ENCODE data around the gene TASL. TPM values are rescaled to one million over a fixed set of nuclear protein-coding genes. Genes with fewer than 3 reads are reported as not detected.

Gene TASL
- polyA plus RNA-seq, 1 donor (not counting 4 experiments of a cell fraction or from before 2014, with no cell fraction given), result not detected

- no peak for FAIRE-seq
- dilution Hi-C loops (cut with MboI; ENCODE audit: extremely low pct_ligation_motif_present, low sequenced_read_pairs), result no loop called here
- H3K4me3 ChIP-seq (ENCODE audit: control insufficient read depth in 2 of 3, extremely low read depth in 1 of 3, insufficient read depth in 2 of 3, low read depth in 1 of 3, low read length in 3 of 3), result no peak overlapping the region
- H3K27me3 ChIP-seq (ENCODE audit: control insufficient read depth, extremely low read depth, insufficient read depth, low read length), result no peaks in the 10 kb centered on the region
- no peaks in the 10 kb centered on the region for H3K9me3 ChIP-seq (ENCODE audit: control insufficient read depth, low read depth, low read length)
- H3K27ac ChIP-seq (ENCODE audit: control insufficient read depth, insufficient read depth, low read length), result no peak overlapping the region
- H3K9me1 ChIP-seq (ENCODE audit: control insufficient read depth, extremely low read depth, insufficient read depth, low read length), result no peaks in the 10 kb centered on the region
- no peak for TF ChIP-seq EZH2 (IDR thresholded peaks at IDR 0.05; ENCODE audit: low read length)
- TF ChIP-seq CTCF (optimal IDR thresholded peaks at IDR 0.05 in 1 of 3, IDR thresholded peaks at IDR 0.05 in 1 of 3, conservative IDR thresholded peaks at IDR 0.05 in 1 of 3; ENCODE audit: extremely low read depth in 1 of 3, insufficient read depth in 2 of 3, low read length in 3 of 3), result no peak
- H3K4me1 ChIP-seq (ENCODE audit: control insufficient read depth, extremely low read depth, insufficient read depth, low read length), result no peaks in the 10 kb centered on the region
- no peaks in the 10 kb centered on the region for H3K36me3 ChIP-seq (ENCODE audit: control insufficient read depth in 2 of 2, extremely low read depth in 1 of 2, insufficient read depth in 2 of 2, low read length in 2 of 2)
- H3K79me2 ChIP-seq (ENCODE audit: control insufficient read depth, insufficient read depth, low read length), result no peaks in the 10 kb centered on the region
- H4K20me1 ChIP-seq (ENCODE audit: control insufficient read depth, extremely low read depth, insufficient read depth, low read length), result no peaks in the 10 kb centered on the region
- H2AFZ ChIP-seq (ENCODE audit: control insufficient read depth, low read length), result no peak overlapping the region
- H3K4me2 ChIP-seq (ENCODE audit: control insufficient read depth, extremely low read depth, insufficient read depth, low read depth, low read length), result no peak overlapping the region
- no peak for DNase-seq (ENCODE audit: low read depth, low spot score)
- H3K9ac ChIP-seq (ENCODE audit: control insufficient read depth, extremely low read depth, insufficient read depth, low read length), result no peak overlapping the region
Observed at GRCh38 chrX:30576881-30577280, 685 bp downstream of the TASL start.

- Histone ChIP-seq H3K36me3 (ENCODE audit: control insufficient read depth in 2 of 2, extremely low read depth in 1 of 2, insufficient read depth in 2 of 2, low read length in 2 of 2) (no peaks in the 10 kb centered on the region), H3K79me2 (ENCODE audit: control insufficient read depth, insufficient read depth, low read length) (no peaks in the 10 kb centered on the region), H3K4me2 (ENCODE audit: control insufficient read depth, extremely low read depth, insufficient read depth, low read depth, low read length) (no peak overlapping the region), H3K9me1 (ENCODE audit: control insufficient read depth, extremely low read depth, insufficient read depth, low read length) (no peaks in the 10 kb centered on the region), H2AFZ (ENCODE audit: control insufficient read depth, low read length) (no peak overlapping the region), H3K4me1 (ENCODE audit: control insufficient read depth, extremely low read depth, insufficient read depth, low read length) (no peaks in the 10 kb centered on the region), H4K20me1 (ENCODE audit: control insufficient read depth, extremely low read depth, insufficient read depth, low read length) (no peaks in the 10 kb centered on the region), H3K9me3 (ENCODE audit: control insufficient read depth, low read depth, low read length) (no peaks in the 10 kb centered on the region), H3K27ac (ENCODE audit: control insufficient read depth, insufficient read depth, low read length) (no peak overlapping the region), H3K4me3 (ENCODE audit: control insufficient read depth in 2 of 3, extremely low read depth in 1 of 3, insufficient read depth in 2 of 3, low read depth in 1 of 3, low read length in 3 of 3) (no peak overlapping the region), H3K27me3 (ENCODE audit: control insufficient read depth, extremely low read depth, insufficient read depth, low read length) (no peaks in the 10 kb centered on the region), H3K9ac (ENCODE audit: control insufficient read depth, extremely low read depth, insufficient read depth, low read length) (no peak overlapping the region)
- TF ChIP-seq CTCF (optimal IDR thresholded peaks at IDR 0.05 in 1 of 3, IDR thresholded peaks at IDR 0.05 in 1 of 3, conservative IDR thresholded peaks at IDR 0.05 in 1 of 3; ENCODE audit: extremely low read depth in 1 of 3, insufficient read depth in 2 of 3, low read length in 3 of 3) (no peak), EZH2 (IDR thresholded peaks at IDR 0.05; ENCODE audit: low read length) (no peak)
- dilution Hi-C loops (cut with MboI; ENCODE audit: extremely low pct_ligation_motif_present, low sequenced_read_pairs), result no loop called here
- no peak for DNase-seq (ENCODE audit: low read depth, low spot score)
- no peak for FAIRE-seq
Observed at GRCh38 chrX:30573125-30573524, 4.4 kb downstream of the TASL start.

Data from keratinocyte (primary cell).